ENCODE data around the gene PDZD2. TPM values are rescaled to one million over a fixed set of nuclear protein-coding genes. Genes with fewer than 3 reads are reported as not detected.

The PDZD2 gene
- total RNA-seq, 1 experiment from 2014 or later, result 0.37 TPM

- Histone ChIP-seq H3K36me3 (ENCODE audit: control insufficient read depth in 1 of 2, insufficient read depth in 2 of 2, low read length in 2 of 2) (no peaks in the 10 kb centered on the region), H3K4me3 (replicated peaks in 1 of 2; ENCODE audit: low read depth in 1 of 2, low read length in 2 of 2) (no peak overlapping the region), H3K27ac (ENCODE audit: low read depth, low read length) (no peak overlapping the region), H3K9me3 (ENCODE audit: control insufficient read depth in 1 of 2, insufficient read depth in 1 of 2, low read depth in 1 of 2, low read length in 2 of 2) (no peaks in the 10 kb centered on the region), H3K4me2 (ENCODE audit: low read length) (no peak overlapping the region), H3K79me2 (ENCODE audit: insufficient read depth, low read length) (peaks cover 98% of the 10 kb centered on the region), H2AFZ (ENCODE audit: low read depth, low read length, poor library complexity, severe bottlenecking) (no peak overlapping the region), H3K4me1 (ENCODE audit: control insufficient read depth in 1 of 2, insufficient read depth in 2 of 2, low read length in 2 of 2) (no peaks in the 10 kb centered on the region), H3K9ac (ENCODE audit: low read length) (no peak overlapping the region), H3K9me2 (ENCODE audit: insufficient read depth) (no peaks in the 10 kb centered on the region), H4K20me1 (ENCODE audit: insufficient read depth) (peaks cover 21% of the 10 kb centered on the region; the same call in 1 of the 2 replicates), H3K27me3 (ENCODE audit: insufficient read depth, low read length) (no peaks in the 10 kb centered on the region)
- ChIA-PET CTCF (no interaction called here), RAD21 (ENCODE audit: low non-redundant PET in 1 of 2, low total read pairs in 2 of 2, uncharacterized antibody in 2 of 2, unreplicated experiment in 2 of 2) (no interaction called here), POLR2A (no interaction called here)
- intact Hi-C loops (cut with micrococcal nuclease), result no loop called here
- no peak for ATAC-seq
- BruUV-seq (replicated peaks), result no TSS peak
- TF ChIP-seq EZH2 (IDR thresholded peaks at IDR 0.05) (no peak), ELF1 (IDR thresholded peaks at IDR 0.05; ENCODE audit: borderline replicate concordance, low read depth) (no peak), SIN3A (IDR thresholded peaks at IDR 0.05; ENCODE audit: low read depth) (no peak)
- DNase-seq (ENCODE audit: low read depth, low spot score), result no peak
Observed at GRCh38 chr5:32153723-32154122, 514.8 kb downstream of the PDZD2 start.

DNA sequence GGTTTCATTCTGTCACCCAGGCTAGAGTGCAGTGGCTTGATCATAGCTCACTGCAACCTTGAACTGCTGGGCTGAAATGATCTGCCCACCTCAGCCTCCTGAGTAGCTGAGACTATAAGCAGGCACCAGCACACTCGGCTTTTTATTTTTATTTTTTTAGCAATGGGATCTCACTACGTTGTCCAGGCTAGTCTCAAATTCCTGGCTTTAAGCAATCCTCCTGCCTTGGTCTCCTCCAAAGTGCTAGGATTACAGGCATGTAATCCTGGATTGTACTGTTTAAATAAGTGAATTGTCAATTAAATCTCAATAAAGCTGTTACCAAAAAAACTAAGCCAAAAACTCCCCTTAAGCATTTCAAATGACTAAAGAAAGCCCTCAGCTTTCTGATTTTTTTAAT lies 516.3 kb downstream of the PDZD2 start:
- H3K4me2 ChIP-seq (ENCODE audit: low read length), result no peak overlapping the region
- BruUV-seq (replicated peaks), result no TSS peak
- no peak overlapping the region for H3K27ac ChIP-seq (ENCODE audit: low read depth, low read length)
- no peaks in the 10 kb centered on the region for H3K4me1 ChIP-seq (ENCODE audit: control insufficient read depth in 1 of 2, insufficient read depth in 2 of 2, low read length in 2 of 2)
- peaks cover 98% of the 10 kb centered on the region for H3K79me2 ChIP-seq (ENCODE audit: insufficient read depth, low read length)
- intact Hi-C loops (cut with micrococcal nuclease), result no loop called here
- RAD21 ChIA-PET (ENCODE audit: low non-redundant PET in 1 of 2, low total read pairs in 2 of 2, uncharacterized antibody in 2 of 2, unreplicated experiment in 2 of 2), result no interaction called here
- H3K9me2 ChIP-seq (ENCODE audit: insufficient read depth), result no peaks in the 10 kb centered on the region
- H3K36me3 ChIP-seq (ENCODE audit: control insufficient read depth in 1 of 2, insufficient read depth in 2 of 2, low read length in 2 of 2), result no peaks in the 10 kb centered on the region
- DNase-seq (ENCODE audit: low read depth, low spot score) (no peak), ATAC-seq (no peak)
- H2AFZ ChIP-seq (ENCODE audit: low read depth, low read length, poor library complexity, severe bottlenecking), result no peak overlapping the region
- no peaks in the 10 kb centered on the region for H3K27me3 ChIP-seq (ENCODE audit: insufficient read depth, low read length)
- no peak for TF ChIP-seq SIN3A (IDR thresholded peaks at IDR 0.05; ENCODE audit: low read depth)
- no peak for TF ChIP-seq RAD21 (IDR thresholded peaks at IDR 0.05; ENCODE audit: low read depth)
- no peak for TF ChIP-seq FOSL1 (IDR thresholded peaks at IDR 0.05; ENCODE audit: low read depth)
- TF ChIP-seq CBX3 (IDR thresholded peaks at IDR 0.05; ENCODE audit: low read depth), result no peak
- no peak for TF ChIP-seq CEBPB (IDR thresholded peaks at IDR 0.05; ENCODE audit: low read depth)
- TF ChIP-seq, protein P1, sequence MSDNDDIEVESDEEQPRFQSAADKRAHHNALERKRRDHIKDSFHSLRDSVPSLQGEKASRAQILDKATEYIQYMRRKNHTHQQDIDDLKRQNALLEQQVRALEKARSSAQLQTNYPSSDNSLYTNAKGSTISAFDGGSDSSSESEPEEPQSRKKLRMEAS (IDR thresholded peaks at IDR 0.05), result no peak
- TF ChIP-seq ZFX (IDR thresholded peaks at IDR 0.05), result no peak
- no peak for TF ChIP-seq JUND (IDR thresholded peaks at IDR 0.05)
- TF ChIP-seq ZBTB33 (IDR thresholded peaks at IDR 0.05; ENCODE audit: extremely low read depth, insufficient replicate concordance, low read length), result no peak
- TF ChIP-seq EZH2phosphoT487 (IDR thresholded peaks at IDR 0.05; ENCODE audit: borderline replicate concordance), result no peak
- no peak for TF ChIP-seq ZNF274 (IDR thresholded peaks at IDR 0.05; ENCODE audit: low read depth, low read length)
- TF ChIP-seq SRF (IDR thresholded peaks at IDR 0.05; ENCODE audit: low read depth), result no peak
- no peak for TF ChIP-seq EZH2 (IDR thresholded peaks at IDR 0.05)
- no peak for TF ChIP-seq POLR2AphosphoS5 (IDR thresholded peaks at IDR 0.05; ENCODE audit: low read depth, low read length)
- TF ChIP-seq YY1 (IDR thresholded peaks at IDR 0.05; ENCODE audit: extremely low read depth, insufficient replicate concordance, low read depth, low read length), result no peak
- no peak for TF ChIP-seq REST (IDR thresholded peaks at IDR 0.05; ENCODE audit: low read depth)
- no peak for TF ChIP-seq ELF1 (IDR thresholded peaks at IDR 0.05; ENCODE audit: borderline replicate concordance, low read depth)
- CTCF ChIA-PET, result interaction anchor here (0.7 kb wide), 1 partner anchor 11 kb away, joined by 3 read pairs; no protein-coding TSS in a partner anchor
- H3K4me3 ChIP-seq (replicated peaks in 1 of 2; ENCODE audit: low read depth in 1 of 2, low read length in 2 of 2), result no peak overlapping the region
- no peaks in the 10 kb centered on the region for H3K9me3 ChIP-seq (ENCODE audit: control insufficient read depth in 1 of 2, insufficient read depth in 1 of 2, low read depth in 1 of 2, low read length in 2 of 2)
- peaks cover 20% of the 10 kb centered on the region; the same call in 1 of the 2 replicates for H4K20me1 ChIP-seq (ENCODE audit: insufficient read depth)
- POLR2A ChIA-PET, result no interaction called here
- H3K9ac ChIP-seq (ENCODE audit: low read length), result no peak overlapping the region
